HepG2 (cell line): ENCODE results near the gene DTD2. TPM values are rescaled to one million over a fixed set of nuclear protein-coding genes. Genes with fewer than 3 reads are reported as not detected.
A peak's percentile ranks its signal among the peaks of the same experiment; 100 is the strongest.

Experiments
- HMGA1 ChIP-seq: sonication (generic); formaldehyde crosslinking; conservative IDR thresholded peaks from 2 replicates; pipeline ENCODE4 v1.4.0; 2020; ENCODE audit warnings: missing genetic modification reagents
- MAFK ChIP-seq, 2 experiments: IDR thresholded peaks in 1 of 2; conservative IDR thresholded peaks in 1 of 2; 2 replicates each; pipeline ENCODE4 v1.6.1; 2011; ENCODE audit warnings: improper control_type of control experiment in 2 of 2, low read length in 2 of 2
- MBNL3 ChIP-seq: fragments of 250-450 bp; sonication (Bioruptor Pico); conservative IDR thresholded peaks from 2 replicates; pipeline ENCODE4 v1.8.0; 2022; ENCODE audit warnings: mild to moderate bottlenecking, inconsistent platforms
- MIER3 ChIP-seq: IDR thresholded peaks from 2 replicates; pipeline ENCODE4 v1.6.1; 2016; ENCODE audit warnings: missing compliant biosample characterization, borderline replicate concordance
- PAXIP1 ChIP-seq: sonication (generic); formaldehyde crosslinking; conservative IDR thresholded peaks from 2 replicates; pipeline ENCODE4 v1.4.0; 2020; ENCODE audit warnings: mild to moderate bottlenecking, missing genetic modification reagents, moderate library complexity
- RCOR2 ChIP-seq: IDR thresholded peaks from 2 replicates; pipeline ENCODE4 v1.6.1; 2016; ENCODE audit warnings: missing biosample characterization, missing genetic modification reagents
- SPEN ChIP-seq: sonication (generic); formaldehyde crosslinking; IDR thresholded peaks from 2 replicates; pipeline ENCODE4 v1.5.1; 2020; ENCODE audit warnings: low read depth, mild to moderate bottlenecking, missing genetic modification reagents
- TRIM22 ChIP-seq: fragments of 450-650 bp; IDR thresholded peaks from 2 replicates; pipeline ENCODE4 v1.6.1; 2017
- UBTF ChIP-seq: sonication (generic); formaldehyde crosslinking; IDR thresholded peaks from 2 replicates; pipeline ENCODE4 v1.4.0; 2020; ENCODE audit warnings: mild to moderate bottlenecking, missing genetic modification reagents
- ZC3H4 ChIP-seq: sonication (generic); formaldehyde crosslinking; IDR thresholded peaks from 2 replicates; pipeline ENCODE4 v1.4.0; 2020; ENCODE audit warnings: missing genetic modification reagents, borderline replicate concordance
- ZIK1 ChIP-seq: sonication (generic); formaldehyde crosslinking; IDR thresholded peaks from 2 replicates; pipeline ENCODE4 v1.5.0; 2020; ENCODE audit warnings: mild to moderate bottlenecking, low read depth, missing genetic modification reagents, borderline replicate concordance
- ZNF251 ChIP-seq: sonication (generic); formaldehyde crosslinking; IDR thresholded peaks from 2 replicates; pipeline ENCODE4 v1.9.0; 2021; ENCODE audit warnings: mild to moderate bottlenecking, missing genetic modification reagents
- ZNF367 ChIP-seq: sonication (generic); formaldehyde crosslinking; IDR thresholded peaks from 2 replicates; pipeline ENCODE4 v1.4.0; 2020; ENCODE audit warnings: missing genetic modification reagents, borderline replicate concordance
- ZNF510 ChIP-seq: sonication (generic); formaldehyde crosslinking; IDR thresholded peaks from 2 replicates; pipeline ENCODE4 v1.4.0; 2020; ENCODE audit warnings: low read depth, mild to moderate bottlenecking, missing genetic modification reagents
- ZNF530 ChIP-seq: sonication (generic); formaldehyde crosslinking; IDR thresholded peaks from 2 replicates; pipeline ENCODE4 v1.5.0; 2020; ENCODE audit warnings: low read depth, mild to moderate bottlenecking, missing genetic modification reagents
- ZSCAN5A ChIP-seq: sonication (generic); formaldehyde crosslinking; IDR thresholded peaks from 2 replicates; pipeline ENCODE4 v1.8.0; 2022; ENCODE audit warnings: mild to moderate bottlenecking, missing genetic modification reagents, borderline replicate concordance
- polyA plus RNA-seq, 8 experiments: library from polyadenylated mRNA; depleted of rRNA in 3 of 8; stranded (reverse) in 7 of 8; unstranded in 1 of 8; fragments of >200 nt; fragmentation: Illumina TruSeq in 4 of 8; extraction: Trizol in 4 of 8; gene quantifications; 2 replicates each; pipeline versions ENCODE4 v1.2.1 to v1.2.3, GENCODE V29; 2011 to 2016; ENCODE audit warnings: low read depth in 4 of 8, missing spikeins in 1 of 8, mixed read lengths in 1 of 8; ENCODE audit not compliant: insufficient read depth in 1 of 8
- total RNA-seq, 5 experiments: library from RNA; depleted of rRNA; stranded (reverse); fragments of >200 nt; fragmentation: Illumina TruSeq; extraction: Trizol; gene quantifications; 2 replicates each; pipeline ENCODE4 v1.2.3, GENCODE V29; 2016; ENCODE audit warnings: low read depth in 1 of 5

DTD2 gene
- total and polyA plus RNA-seq, 2 of the 13 experiments (the other 11 are each of a cell fraction or from before 2014, with no cell fraction given), result 22.3 to 49.8 TPM

- TF ChIP-seq MAFK (conservative IDR thresholded peaks at IDR 0.05 in 1 of 2, IDR thresholded peaks at IDR 0.05 in 1 of 2; ENCODE audit: low read length in 2 of 2) (peak in 1 of 2 experiments; percentile 13; a peak in 2 of 4 replicates), MBNL3 (no peak), RCOR2 (CRISPR knock-in tag) (peak; percentile 48; the same call in 1 of the 2 replicates), ZC3H4 (CRISPR knock-in tag) (no peak), ZNF510 (CRISPR knock-in tag) (no peak), ZNF251 (CRISPR knock-in tag) (no peak), ZSCAN5A (CRISPR knock-in tag) (no peak), PAXIP1 (peak; percentile 60), ZNF530 (CRISPR knock-in tag) (no peak), MIER3 (CRISPR knock-in tag) (0 out of 2 replicates have a peak, but pooled peaks have one; percentile 11), HMGA1 (CRISPR knock-in tag) (no peak), SPEN (no peak), TRIM22 (no peak), ZIK1 (CRISPR knock-in tag) (no peak), UBTF (CRISPR knock-in tag) (no peak), ZNF367 (CRISPR knock-in tag) (no peak)
Measured at GRCh38 chr14:31457665-31458659, 656 bp upstream of the DTD2 start (continued).
